ENCODE data around the gene NDUFV1. TPM values are rescaled to one million over a fixed set of nuclear protein-coding genes. Genes with fewer than 3 reads are reported as not detected.

The NDUFV1 gene
- total and polyA plus RNA-seq, 7 donors: 152 to 286 (median 217) TPM

DNA sequence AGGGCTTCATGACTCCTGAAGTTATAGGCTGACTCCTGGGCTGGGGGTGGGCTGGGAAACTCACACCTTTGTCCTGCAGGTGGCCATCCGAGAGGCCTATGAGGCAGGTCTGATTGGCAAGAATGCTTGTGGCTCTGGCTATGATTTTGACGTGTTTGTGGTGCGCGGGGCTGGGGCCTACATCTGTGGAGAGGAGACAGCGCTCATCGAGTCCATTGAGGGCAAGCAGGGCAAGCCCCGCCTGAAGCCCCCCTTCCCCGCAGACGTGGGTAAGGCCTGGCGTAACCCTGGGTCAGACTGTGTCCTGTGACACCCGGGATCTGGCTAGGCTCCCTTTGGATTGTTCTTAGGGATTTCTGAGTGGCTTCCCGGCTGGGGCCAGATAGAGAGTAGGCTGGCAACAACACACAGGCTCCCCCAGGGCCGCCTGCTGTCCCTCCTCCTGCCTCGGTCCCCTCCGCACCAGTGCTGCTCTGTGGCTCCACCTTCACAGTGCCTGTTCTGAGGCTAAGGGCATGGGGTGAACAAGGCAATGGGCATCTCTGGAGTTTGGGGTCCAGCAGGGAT lies 3.6 kb downstream of the NDUFV1 start:
- Histone ChIP-seq H3K27ac (no peak overlapping the region), H3K36me3 (peaks cover 20 to 53% (median 30%) of the 10 kb centered on the region in 4 donors), H3K4me3 (no peak overlapping the region), H3K27me3 (peaks cover 8 to 12% (median 10%) of the 10 kb centered on the region in 3 donors), H3K9me3 (no peaks in the 10 kb centered on the region), H3K4me1 (peaks cover 0 to 31% (median 30%) of the 10 kb centered on the region in 4 donors)
- TF ChIP-seq CTCF (IDR thresholded peaks at IDR 0.05) (no peak), EP300 (IDR thresholded peaks at IDR 0.05) (no peak), POLR2A (IDR thresholded peaks at IDR 0.05) (no peak), POLR2AphosphoS5 (IDR thresholded peaks at IDR 0.05) (no peak)
- DNase-seq: no peak
- WGBS, 2 donors: 91 to 93% methylated on average over 15 of the region's 15 CpGs
- intact Hi-C loops (cut with DNase I): no loop called here

DNA sequence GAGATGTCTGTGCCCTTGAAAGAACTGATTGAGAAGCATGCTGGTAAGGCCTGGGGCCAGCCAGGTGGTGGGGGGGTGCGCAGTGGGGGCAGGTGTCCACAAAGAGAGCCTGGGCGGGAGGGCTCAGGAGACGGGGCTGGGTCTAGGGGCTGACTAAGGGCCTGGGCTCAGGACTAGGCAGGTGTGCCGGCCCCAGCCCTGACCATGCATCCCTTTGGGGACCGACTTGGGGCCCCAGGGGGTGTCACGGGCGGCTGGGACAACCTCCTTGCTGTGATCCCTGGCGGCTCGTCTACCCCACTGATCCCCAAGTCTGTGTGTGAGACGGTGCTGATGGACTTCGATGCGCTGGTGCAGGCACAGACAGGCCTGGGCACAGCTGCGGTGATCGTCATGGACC lies 4.4 kb downstream of the NDUFV1 start:
- peaks cover 20 to 53% (median 30%) of the 10 kb centered on the region in 4 donors for H3K36me3 ChIP-seq
- 94 to 95% methylated on average over 14 of the region's 14 CpGs for whole genome bisulfite sequencing, 2 donors

GRCh38 chr11:67611704-67612587 lies 5.2 kb downstream of the NDUFV1 start:
- Histone ChIP-seq H3K27ac (no peak overlapping the region), H3K4me1 (peaks cover 0 to 29% (median 25%) of the 10 kb centered on the region in 4 donors), H3K27me3 (peaks cover 8 to 26% (median 25%) of the 10 kb centered on the region in 3 donors), H3K36me3 (peaks cover 20 to 53% (median 30%) of the 10 kb centered on the region in 4 donors), H3K4me3 (no peak overlapping the region), H3K9me3 (no peaks in the 10 kb centered on the region)
- no peak for TF ChIP-seq CTCF (IDR thresholded peaks at IDR 0.05)
- TF ChIP-seq POLR2A (IDR thresholded peaks at IDR 0.05): no peak
- TF ChIP-seq POLR2AphosphoS5 (IDR thresholded peaks at IDR 0.05): no peak
- no peak for TF ChIP-seq EP300 (IDR thresholded peaks at IDR 0.05)
- DNase-seq: no peak
- intact Hi-C loops (cut with DNase I): no loop called here
- 90 to 94% methylated on average over 37 of the region's 37 CpGs for WGBS, 2 donors

More for the DNA sequence above, 4.4 kb downstream of the NDUFV1 start:
- no peak overlapping the region for H3K4me3 ChIP-seq
- H3K27ac ChIP-seq: no peak overlapping the region
- no peaks in the 10 kb centered on the region for H3K9me3 ChIP-seq
- peaks cover 8 to 19% (median 18%) of the 10 kb centered on the region in 3 donors for H3K27me3 ChIP-seq
- intact Hi-C loops (cut with DNase I): no loop called here
- H3K4me1 ChIP-seq: peaks cover 0 to 31% (median 27%) of the 10 kb centered on the region in 4 donors
- TF ChIP-seq EP300 (IDR thresholded peaks at IDR 0.05): no peak
- no peak for TF ChIP-seq POLR2A (IDR thresholded peaks at IDR 0.05)
- TF ChIP-seq POLR2AphosphoS5 (IDR thresholded peaks at IDR 0.05): no peak
- no peak for TF ChIP-seq CTCF (IDR thresholded peaks at IDR 0.05)
- DNase-seq: no peak

GRCh38 chr11:67612751-67613150 lies 6.0 kb downstream of the NDUFV1 start:
- Histone ChIP-seq H3K4me3 (no peak overlapping the region), H3K36me3 (peaks cover 20 to 53% (median 30%) of the 10 kb centered on the region in 4 donors), H3K4me1 (peaks cover 0 to 22% (median 18%) of the 10 kb centered on the region in 4 donors), H3K27me3 (peaks cover 8 to 26% (median 25%) of the 10 kb centered on the region in 3 donors), H3K27ac (no peak overlapping the region), H3K9me3 (no peaks in the 10 kb centered on the region)
- intact Hi-C loops (cut with DNase I): no loop called here
- DNase-seq: no peak
- TF ChIP-seq POLR2AphosphoS5 (IDR thresholded peaks at IDR 0.05): no peak
- TF ChIP-seq CTCF (IDR thresholded peaks at IDR 0.05): no peak
- no peak for TF ChIP-seq EP300 (IDR thresholded peaks at IDR 0.05)
- TF ChIP-seq POLR2A (IDR thresholded peaks at IDR 0.05): no peak
- WGBS, 2 donors: 90 to 94% methylated on average over 13 of the region's 13 CpGs

Measured in sigmoid colon (tissue), 7 donors.